CD1c-positive myeloid dendritic cell (primary cell): Measurements from ENCODE around the gene TAF1C.
"Not testable (repeated sequence)": the region's sequence is repeated elsewhere in the genome, so short reads cannot be mapped to it uniquely, and the experiment has no call there.

ENCODE experiments used
- DNase-seq: peaks from one replicate; pipeline ENCODE4 v3.0.0-alpha.2; 2016; ENCODE audit errors: extremely low spot score

The TAF1C gene, protein sequence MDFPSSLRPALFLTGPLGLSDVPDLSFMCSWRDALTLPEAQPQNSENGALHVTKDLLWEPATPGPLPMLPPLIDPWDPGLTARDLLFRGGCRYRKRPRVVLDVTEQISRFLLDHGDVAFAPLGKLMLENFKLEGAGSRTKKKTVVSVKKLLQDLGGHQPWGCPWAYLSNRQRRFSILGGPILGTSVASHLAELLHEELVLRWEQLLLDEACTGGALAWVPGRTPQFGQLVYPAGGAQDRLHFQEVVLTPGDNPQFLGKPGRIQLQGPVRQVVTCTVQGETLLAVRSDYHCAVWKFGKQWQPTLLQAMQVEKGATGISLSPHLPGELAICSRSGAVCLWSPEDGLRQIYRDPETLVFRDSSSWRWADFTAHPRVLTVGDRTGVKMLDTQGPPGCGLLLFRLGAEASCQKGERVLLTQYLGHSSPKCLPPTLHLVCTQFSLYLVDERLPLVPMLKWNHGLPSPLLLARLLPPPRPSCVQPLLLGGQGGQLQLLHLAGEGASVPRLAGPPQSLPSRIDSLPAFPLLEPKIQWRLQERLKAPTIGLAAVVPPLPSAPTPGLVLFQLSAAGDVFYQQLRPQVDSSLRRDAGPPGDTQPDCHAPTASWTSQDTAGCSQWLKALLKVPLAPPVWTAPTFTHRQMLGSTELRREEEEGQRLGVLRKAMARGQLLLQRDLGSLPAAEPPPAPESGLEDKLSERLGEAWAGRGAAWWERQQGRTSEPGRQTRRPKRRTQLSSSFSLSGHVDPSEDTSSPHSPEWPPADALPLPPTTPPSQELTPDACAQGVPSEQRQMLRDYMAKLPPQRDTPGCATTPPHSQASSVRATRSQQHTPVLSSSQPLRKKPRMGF

DNA sequence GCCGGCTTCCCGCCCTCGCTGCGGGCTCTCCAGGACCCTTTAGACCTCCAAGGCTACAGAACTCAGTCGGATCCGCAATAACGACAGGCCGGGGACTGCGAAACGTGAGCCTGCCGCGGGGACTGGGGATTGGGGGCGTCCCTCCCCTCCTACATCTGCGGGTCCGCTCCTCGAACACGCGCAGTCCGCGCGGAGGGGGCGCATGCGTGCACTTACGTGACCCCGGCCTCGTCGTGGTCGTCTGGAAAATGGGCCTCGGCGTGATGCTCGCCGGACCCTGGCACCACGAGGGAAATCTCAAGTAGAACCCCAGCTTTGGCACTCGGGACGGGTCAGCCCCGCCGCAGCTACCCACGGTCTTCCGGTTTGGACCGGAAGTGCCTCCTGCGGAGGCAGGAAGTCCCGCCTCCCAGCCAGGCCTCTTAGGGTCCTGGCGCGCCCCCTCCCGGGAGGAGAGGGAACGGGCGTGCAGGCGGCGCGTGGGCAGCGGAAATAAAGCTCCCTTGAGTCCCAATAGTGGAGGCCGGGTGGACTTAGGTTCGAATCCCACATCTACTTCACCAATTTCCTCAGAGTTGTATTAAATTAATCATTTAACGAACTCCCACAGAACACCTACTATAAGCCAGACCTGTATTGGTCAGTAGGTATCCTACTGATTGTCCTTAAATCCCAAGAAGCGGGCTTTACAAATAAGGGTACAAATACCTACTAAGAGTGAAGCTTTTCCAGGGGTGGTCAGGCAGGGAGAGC, at the start of gene TAF1C:
Gene TAF1C (minus strand): TSS at position 373 of the 753 bp plus-strand sequence. CDS start 2,069 bp downstream, outside the sequence.
- peak; percentile 99 for DNase-seq

GRCh38 chr16:84234321-84235241, 47.7 kb upstream of the TAF1C start:
- no peak for DNase-seq

- no peak for DNase-seq
Observed at GRCh38 chr16:84233748-84234147, 46.9 kb upstream of the TAF1C start.

DNA sequence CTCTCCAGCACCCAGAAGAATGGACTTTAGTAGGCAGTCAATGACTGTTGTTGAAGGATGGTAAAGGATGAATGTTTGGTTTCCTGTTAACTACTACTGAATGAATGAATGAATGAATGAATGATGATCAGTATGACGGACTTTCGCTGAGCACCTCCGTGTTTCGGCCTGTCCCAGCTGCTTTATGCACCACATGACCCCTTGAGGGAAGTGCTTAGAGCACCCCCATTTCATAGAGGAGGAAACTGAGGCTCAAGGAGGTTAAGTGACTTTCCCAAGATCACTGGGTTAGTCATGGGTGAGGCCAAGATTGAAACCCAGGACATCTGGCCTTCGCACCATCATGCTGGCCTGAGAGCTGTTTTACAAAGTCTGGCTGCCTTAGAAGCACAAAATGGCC, 46.1 kb upstream of the TAF1C start:
- DNase-seq = no peak

DNA sequence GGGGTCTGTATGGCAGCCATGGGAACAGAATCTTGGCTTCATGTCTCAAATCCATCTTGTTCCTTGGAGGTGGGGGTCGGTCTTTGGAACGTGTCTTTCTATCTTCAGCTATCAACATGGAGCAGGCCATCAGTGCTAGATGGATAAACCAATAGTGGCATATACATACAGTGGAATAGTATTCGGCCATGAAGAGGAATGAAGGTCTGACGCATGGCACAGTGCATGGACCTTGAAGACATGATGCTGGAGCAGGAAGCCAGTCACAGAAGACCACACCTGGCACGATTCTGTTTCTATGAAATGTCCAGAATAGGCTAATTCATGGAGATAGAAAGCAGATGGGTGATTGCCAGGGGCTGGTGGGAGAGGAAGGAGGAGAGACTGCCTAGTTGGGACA, 45.2 kb upstream of the TAF1C start:
- DNase-seq = no peak

DNA sequence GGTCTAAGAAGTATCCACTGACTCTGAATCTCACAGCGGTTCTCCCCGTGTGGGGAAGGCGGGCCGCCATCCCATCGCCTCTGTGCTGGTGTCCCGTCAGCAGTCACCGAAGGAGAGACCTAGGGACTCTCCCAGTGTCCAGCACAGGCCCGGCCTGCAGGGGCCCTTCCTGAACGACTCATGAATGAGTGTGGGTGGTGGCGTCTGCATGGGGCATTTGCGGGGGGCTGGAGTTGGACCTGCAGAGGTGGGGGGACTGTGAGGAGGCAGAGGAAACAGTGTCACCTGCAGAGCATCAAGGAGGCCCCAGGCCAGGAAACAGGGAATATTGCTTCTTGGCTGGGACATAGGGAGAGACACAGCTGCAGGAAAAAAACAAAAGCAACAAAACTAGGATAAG, 42.6 kb upstream of the TAF1C start:
- DNase-seq = no peak

DNA sequence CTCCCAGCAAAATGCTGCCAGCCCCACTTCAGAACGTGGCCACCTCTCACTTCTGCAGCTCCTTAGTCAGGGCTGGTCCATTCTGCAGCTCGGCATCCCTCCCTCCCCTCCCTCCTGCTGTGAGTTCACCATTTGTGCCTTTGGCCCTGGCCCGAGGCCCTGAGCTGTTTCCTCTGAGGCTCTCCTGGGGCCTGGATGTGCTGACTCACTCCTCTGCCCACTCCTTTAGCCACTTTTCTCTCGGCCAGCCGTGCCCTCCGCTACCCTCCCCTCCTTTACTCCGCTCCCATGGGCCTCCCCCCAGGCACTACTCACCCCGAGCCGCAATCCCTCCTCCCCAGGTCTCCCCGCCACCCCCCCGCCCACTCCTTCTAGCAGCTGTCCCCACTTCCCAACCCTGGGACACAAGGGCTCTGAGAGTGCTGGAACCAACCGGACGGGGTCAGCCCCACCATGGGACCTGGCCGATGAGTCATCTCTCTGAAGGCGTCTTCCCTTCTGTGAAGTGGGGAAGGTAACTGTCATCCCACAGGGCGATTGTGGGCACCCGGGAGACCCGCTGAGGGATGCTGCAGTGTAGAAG, 41.5 kb upstream of the TAF1C start:
- peak; percentile 74 for DNase-seq

DNA sequence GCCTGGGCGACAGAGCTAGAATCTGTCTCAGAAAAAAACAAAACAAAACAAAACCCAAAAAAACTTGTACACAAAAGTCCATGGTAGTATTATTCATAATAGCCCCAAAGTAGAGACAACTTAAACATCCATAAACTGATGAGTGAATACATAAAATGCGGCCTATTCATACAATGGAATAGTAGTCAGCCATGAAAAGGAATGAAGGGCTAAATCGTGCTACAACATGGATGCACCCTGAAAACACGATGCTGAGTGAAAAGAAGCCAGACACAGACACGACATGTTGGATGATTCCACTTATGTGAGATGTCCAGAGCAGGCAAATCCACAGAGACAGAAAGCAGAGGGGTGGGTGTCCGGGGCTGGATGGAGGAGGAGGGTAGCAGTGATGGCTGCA, 40.7 kb upstream of the TAF1C start:
- DNase-seq = no peak

DNA sequence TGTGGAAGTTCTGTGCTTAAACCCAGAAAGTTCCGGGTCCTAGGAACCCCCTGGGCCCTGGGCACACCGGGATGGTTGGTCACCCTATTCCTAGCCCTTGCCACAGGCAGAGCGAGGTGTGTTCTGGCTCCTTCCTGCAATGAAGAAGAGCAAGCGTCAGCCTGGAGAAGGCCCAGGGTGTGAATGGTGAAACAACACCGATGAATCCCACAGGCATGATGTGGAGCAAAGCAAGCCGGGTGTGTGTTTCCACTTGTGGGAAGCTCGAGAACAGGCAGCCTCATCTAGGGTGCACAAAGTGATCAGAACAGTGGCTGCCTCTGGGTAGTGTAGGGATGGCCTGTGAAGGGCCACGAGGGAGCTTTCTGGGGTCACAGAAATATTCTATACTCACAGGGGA, 39.2 kb upstream of the TAF1C start:
- DNase-seq = no peak

DNA sequence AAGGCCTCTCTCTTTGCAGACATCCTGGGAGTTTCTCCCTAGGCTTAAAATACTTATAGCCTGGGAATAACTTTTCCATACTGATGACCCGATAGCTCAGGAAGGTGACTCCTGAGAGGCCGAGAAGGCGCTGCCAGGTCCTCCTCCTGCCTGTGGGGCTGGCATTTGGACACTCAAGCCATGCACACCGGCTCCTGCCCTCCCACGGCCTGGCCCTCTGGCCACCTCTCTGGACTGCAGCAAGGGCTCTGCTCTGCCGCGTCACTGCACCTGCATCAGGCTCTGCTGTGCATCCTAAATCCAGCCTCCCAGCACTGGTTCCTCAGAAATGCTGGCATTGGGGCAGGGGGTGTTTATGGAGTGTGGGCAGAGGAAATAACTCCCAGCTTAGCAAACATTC, 38.7 kb upstream of the TAF1C start:
- DNase-seq = no peak

DNA sequence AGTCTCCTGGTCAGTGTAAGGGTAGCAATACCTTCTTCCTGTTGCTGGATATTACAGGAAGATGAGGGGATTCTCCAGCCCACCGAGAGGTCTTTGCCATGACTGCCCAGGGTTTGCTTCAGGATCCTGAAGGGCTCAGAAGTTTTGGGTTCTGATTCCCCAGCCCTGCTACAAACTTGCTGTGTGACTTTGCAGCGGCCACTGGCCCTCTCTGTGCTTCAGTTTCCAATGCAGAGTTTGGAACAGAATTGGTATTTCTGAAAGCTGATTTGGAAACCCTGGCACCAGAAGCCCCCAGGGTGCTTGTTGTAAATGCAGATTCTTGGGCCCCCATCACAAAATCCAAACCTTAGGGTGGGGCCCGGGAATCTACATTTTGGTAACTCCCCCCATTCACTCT, 38.3 kb upstream of the TAF1C start:
- no peak for DNase-seq

- no peak for DNase-seq
Observed at GRCh38 chr16:84224554-84224953, 37.7 kb upstream of the TAF1C start.

GRCh38 chr16:84223456-84223855, 36.6 kb upstream of the TAF1C start:
- no peak for DNase-seq

GRCh38 chr16:84220851-84221250, 34.0 kb upstream of the TAF1C start:
- DNase-seq = no peak

GRCh38 chr16:84218956-84219355, 32.1 kb upstream of the TAF1C start:
- DNase-seq = no peak

DNA sequence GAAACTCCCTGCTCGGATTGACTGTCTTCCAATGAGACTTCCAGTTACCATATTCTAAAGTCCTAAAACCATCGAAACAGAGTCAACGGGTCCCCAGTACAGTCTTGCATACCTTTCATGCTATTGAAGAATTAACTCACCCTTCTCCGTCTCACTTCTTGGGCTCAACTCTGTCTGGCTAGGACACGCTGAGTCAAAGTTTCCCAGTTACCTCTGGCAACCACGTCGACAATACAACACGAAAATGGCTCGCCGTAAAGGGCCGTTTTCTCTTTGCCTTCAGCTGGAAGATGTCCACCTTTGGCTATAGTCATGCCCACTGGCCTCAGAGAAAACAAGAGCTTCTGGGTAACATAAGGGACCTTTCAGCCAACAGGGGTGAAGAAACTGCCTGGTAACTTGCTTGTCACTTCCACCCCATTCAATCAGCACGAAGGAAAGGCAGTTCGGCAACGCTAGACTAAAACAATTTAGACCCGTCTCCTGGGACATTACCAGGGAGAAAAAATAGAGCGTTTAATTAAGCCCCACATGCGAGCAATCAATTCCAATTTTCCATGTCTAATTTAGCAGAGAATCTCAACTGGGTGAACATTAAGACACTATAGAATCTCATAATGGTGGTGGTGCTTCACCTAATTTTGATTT, 31.4 kb upstream of the TAF1C start:
- DNase-seq = no peak

GRCh38 chr16:84216144-84216543, 29.3 kb upstream of the TAF1C start:
- DNase-seq = not testable (repeated sequence)

GRCh38 chr16:84215531-84215930, 28.7 kb upstream of the TAF1C start:
- no peak for DNase-seq

- DNase-seq = no peak
Observed at GRCh38 chr16:84214451-84215066, 27.7 kb upstream of the TAF1C start.

GRCh38 chr16:84212631-84213030, 25.8 kb upstream of the TAF1C start:
- DNase-seq = no peak
